Activated effector memory CD4-positive, alpha-beta T cell treated with anti-CD3 and anti-CD28 coated beads, Interleukin-2, amount 50 U/mL, for 16 hours (primary cell): ENCODE results near the gene LRRC8E.
"Not testable (repeated sequence)": the region's sequence is repeated elsewhere in the genome, so short reads cannot be mapped to it uniquely, and the experiment has no call there.

Experiments
- DNase-seq: peaks from one replicate; pipeline ENCODE4 v3.0.0-alpha.2; 2020

The LRRC8E gene

DNA sequence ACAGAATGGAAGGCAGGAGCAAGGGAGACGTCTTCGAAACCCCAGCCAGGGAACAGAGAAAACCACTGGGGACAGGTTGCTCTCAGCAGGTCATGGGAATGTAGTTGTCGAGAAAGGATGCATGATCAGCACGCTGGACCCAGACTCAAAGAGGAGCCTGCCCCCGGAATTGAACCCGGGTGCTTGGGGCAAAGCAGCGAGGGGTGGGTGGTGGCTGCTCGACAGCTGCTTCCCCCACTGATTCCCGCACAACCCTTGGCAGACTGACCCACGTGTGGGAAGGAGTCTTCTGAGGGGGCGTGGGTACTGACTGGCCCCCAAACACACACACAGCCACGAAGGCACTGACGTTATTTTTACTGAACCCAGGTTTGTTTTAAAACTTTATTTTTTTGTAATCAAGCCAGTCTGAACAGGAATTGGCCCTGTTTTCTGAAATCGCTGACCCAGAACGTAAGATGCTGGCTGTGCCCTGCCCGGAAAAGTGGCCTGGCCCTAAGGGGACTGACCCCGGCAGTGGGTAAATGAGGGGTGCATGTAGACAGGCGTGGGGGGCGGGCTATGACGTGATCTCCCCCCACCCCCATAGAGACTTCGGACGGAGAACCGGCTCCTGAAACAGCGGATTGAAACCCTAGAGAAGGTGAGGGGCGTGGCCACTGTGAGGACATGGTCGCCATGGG is 32.7 kb upstream of the LRRC8E start:
- no peak for DNase-seq

- DNase-seq: no peak
These were observed 32.2 kb upstream of the LRRC8E start for GRCh38 chr19:7856109-7856591.

- no peak for DNase-seq
These were observed 31.3 kb upstream of the LRRC8E start for GRCh38 chr19:7856679-7857663.

- DNase-seq: no peak
These were observed 30.6 kb upstream of the LRRC8E start for GRCh38 chr19:7857727-7858108.

DNA sequence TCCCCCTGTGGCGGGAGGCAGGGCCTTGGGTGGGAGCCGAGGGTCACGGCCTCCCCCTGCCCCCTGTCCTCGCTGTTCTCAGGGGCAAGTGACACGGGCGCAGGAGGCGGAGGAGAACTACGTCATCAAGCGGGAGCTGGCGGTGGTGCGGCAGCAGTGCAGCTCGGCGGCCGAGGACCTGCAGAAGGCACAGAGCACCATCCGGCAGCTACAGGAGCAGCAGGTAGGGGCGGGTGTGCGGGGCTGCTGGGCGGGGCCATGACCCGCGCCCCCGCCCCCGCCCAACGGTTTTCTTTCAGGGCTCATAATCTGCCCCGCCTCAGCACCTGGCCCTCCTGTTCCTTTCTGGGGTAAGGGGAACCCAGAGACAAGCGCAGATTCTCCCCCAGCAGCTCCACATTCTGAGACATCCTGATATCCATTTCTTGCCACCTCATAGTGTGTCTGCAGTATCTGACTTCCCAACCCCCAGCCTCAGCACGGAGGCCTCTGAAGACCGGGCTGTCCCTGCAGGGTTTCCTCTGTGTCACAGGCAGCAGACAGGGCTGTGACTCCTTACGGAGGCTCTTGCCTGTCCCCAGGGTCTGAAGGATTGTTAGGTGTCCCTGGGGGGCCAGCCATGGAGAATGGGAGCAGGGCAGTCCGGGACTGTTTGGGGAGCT is 30.1 kb upstream of the LRRC8E start:
- DNase-seq: no peak

DNA sequence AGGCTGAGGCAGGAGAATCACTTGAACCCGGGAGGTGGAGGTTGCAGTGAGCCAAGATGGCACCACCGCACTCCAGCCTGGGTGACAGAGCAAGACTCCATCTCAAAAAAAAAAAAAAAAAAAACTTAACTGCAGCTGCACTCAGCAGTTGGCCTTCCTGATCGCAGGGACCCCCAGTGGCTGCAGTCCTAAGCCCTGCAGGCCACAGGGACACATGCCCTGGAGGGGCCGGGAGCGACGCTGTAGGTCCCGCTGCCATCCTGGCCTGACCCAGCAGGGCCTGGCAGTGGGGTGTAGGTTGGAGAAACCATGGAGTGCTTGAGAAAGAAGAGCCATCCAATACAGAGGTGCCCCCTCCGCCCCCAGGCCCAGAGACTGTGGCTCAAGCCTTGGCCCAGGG is 29.2 kb upstream of the LRRC8E start:
- not testable (repeated sequence) for DNase-seq

DNA sequence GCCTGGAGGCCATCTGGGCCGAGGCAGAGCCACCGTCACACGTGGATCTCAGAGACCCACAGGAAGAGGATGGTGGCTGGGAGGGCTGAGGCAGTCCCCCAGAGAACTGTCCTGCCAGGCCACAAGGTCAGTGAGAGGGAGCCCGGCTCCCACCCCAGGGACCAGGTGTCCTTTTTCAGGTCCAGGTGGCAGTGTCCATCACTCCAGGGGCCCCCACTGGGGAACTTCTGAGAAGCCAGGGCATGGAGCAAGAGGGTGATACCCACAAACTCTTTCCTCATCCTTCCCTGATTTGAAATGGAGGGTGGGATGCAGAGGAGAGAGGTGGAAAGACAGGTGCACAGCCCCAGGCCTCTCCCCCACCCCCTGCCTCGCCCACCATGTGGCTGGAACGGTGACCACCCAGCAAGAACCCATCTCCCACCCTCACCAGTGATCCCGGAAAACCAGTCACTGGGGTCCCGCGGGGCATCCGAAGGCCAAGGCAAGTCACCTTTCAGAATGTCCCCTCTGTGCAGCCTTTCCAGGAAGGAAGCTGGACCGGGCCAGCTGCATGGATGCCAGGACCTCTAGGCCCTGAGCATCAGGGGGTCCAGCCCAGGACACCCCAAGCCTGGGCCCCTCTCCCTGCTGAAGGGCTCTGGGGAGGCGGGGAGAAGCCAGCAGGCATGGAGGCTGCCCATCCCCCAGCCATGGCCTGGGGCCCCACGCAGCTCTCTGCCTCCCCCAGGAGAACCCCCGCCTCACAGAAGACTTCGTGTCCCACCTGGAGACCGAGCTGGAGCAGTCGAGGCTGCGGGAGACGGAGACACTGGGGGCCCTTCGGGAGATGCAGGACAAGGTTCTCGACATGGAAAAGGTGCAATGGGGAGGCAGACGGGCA is 28.2 kb upstream of the LRRC8E start:
- DNase-seq: no peak

- DNase-seq: no peak
These were observed 27.3 kb upstream of the LRRC8E start for GRCh38 chr19:7860714-7861618.

- DNase-seq: no peak
These were observed 26.5 kb upstream of the LRRC8E start for GRCh38 chr19:7861619-7862412.

DNA sequence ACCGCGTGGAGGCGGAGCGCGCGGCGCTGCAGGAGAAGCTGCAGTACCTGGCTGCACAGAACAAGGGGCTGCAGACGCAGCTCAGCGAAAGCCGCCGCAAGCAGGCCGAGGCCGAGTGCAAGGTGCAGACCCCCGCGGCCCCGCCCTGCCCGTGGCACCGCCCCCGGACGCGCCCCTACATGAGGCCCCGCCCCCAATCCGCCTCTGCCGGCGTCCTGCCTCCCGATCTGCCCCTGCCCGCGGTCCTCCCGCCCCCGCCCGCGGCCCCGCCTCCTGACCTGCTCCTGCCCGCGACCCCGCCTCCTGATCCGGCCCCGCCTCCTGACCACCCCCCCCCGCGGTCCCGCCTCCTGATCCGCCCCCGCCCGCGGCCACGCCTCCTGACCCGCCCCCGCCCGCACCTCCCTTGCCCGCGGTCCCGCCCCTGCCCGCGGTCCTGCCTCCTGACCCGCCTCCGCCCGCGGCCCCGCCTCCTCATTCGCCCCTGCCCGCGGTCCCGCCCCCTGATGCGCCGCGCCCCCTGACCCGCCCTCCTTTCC is 25.8 kb upstream of the LRRC8E start:
- peak; percentile 88 for DNase-seq

GRCh38 chr19:7863157-7863970 is 24.9 kb upstream of the LRRC8E start:
- DNase-seq: no peak

DNA sequence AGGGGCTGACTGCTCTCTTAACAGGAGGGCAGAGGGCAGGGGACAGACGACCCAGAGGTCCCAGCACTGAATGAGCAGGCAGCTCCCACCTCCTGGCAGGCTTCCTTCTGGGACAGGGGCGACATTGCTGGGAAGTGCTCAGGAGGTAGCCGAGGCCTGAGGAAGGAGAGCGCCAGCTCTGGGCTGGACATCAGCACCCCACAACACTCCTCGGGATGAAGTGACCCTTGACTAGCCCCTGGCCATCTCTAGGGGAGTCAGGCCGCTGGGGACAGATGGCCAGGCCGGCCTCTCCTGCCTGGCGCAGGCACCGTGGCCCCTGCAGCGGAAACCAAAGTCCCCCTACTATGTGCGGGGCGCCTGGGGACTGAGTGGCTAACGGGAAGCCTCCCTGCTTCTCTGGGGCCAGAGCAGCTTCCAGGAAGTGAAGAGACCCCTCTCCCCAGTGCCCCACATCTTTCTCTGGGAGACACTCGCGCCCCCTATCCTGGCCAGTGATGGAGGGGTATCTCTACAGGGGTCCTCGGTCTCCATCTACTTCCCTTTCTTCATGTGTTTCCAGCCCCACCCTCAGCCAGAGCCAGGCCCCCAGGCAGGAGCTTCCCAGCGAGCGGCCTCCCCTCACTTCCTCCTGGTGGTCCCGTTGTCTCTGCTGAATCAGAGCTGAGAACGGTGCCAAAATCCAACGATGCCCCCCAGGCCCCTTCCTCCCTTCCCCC is 24.2 kb upstream of the LRRC8E start:
- no peak for DNase-seq

- DNase-seq: no peak
These were observed 23.6 kb upstream of the LRRC8E start for GRCh38 chr19:7864690-7865074.

DNA sequence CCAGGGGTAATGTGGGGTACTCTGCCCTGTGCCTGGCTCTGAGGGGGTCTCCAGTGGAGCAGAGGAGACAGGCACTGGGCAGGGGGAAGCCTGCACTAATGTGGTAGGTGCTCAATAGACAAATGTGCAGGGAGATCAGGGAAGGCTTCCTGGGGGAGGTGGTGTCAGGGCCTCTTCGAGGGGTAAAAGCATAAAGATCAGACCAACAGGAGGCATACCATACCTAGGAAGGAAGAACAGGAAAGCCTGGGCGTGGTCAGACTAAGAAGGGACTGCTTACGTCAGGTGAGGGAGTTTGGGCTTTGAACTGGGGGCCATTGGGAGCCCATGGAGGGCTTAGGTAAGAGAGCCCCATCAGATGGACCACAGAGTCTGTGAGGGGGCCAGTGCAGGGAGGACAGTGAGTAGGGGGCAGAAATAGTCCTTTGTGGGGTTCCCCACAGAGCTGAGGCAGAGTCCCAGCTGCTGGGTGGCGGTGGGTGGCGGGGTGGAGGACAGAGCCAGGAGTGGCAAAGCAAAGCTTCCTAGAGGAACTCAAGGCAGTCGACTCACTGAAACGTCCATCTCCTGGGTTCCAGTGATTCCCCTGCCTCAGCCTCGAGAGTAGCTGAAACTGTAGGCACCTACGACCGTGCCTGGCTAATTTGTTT is 22.9 kb upstream of the LRRC8E start:
- no peak for DNase-seq

GRCh38 chr19:7866399-7867091 is 21.8 kb upstream of the LRRC8E start:
- DNase-seq: no peak

DNA sequence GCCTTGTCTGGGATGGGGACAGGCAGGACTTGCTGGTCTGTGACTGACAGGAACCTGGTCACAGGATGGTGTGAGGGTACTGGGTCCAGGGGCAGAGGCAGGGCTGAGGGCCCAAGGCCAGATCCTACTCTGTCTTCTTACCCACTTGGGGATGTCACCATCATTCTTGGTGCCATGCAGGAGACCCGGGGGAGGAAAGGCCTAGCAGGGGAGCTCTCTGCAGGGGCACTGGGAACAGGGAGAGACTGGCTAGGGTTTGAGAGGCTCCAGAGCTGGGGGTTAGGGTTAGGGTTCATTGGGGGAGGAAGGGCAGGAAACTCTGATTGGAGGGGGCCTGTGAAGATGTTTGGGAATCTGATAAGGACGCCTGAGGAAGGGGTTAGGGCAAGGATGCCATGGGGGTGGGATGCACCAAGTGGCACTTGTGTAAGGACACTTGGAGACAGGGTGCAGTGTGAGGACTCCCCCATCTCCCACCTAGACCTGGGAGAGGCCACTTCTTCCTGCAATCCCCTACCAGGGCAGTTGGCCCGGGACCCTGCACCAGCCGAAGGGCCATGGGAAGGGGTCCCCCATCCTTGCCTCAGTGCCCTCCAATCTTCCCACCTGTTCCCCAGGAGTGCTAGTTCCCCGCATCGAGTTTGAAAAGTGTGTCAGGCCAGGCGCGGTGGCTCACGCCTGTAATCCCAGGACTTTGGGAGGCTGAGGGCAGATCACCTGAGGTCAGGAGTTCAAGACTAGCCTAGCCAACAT is 21.0 kb upstream of the LRRC8E start:
- no peak for DNase-seq

- DNase-seq: peak; percentile 74
These were observed 20.0 kb upstream of the LRRC8E start for GRCh38 chr19:7868326-7868670.
